Gastrocnemius medialis (tissue), 4 donors: ENCODE data around the gene ANKS1B. TPM values are rescaled to one million over a fixed set of nuclear protein-coding genes. Genes with fewer than 3 reads are reported as not detected.

Experiments used
- ATAC-seq, 2 donors: fragments of 150-250 bp; one replicate each; pipeline ENCODE4 v1.9.1; 2016
- DNase-seq, 2 donors: peaks; one replicate each; pipeline ENCODE4 v3.0.0-alpha.2; 2019
- H3K27ac ChIP-seq, 4 donors: fragments of 200-600 bp; sonication (generic); 1 replicate in 1 of 4; 2 replicates in 3 of 4; pipeline ENCODE4 v1.5.1; 2016 to 2018; ENCODE audit warnings: mild to moderate bottlenecking in 2 of 4, moderate library complexity in 1 of 4
- H3K27me3 ChIP-seq, 3 donors: fragments of 200-600 bp; sonication (generic) in 2 of 3; 1 replicate in 1 of 3; 2 replicates in 2 of 3; pipeline versions ENCODE4 v1.5.1 to v1.6.0; 2016 to 2019; ENCODE audit warnings: mild to moderate bottlenecking in 1 of 3, moderate library complexity in 1 of 3
- H3K36me3 ChIP-seq, 2 donors: fragments of 200-600 bp; sonication (generic) in 1 of 2; one replicate each; pipeline ENCODE4 v1.5.1; 2017 to 2018
- H3K4me1 ChIP-seq, 2 donors: fragments of 200-600 bp; sonication (generic) in 1 of 2; one replicate each; pipeline ENCODE4 v1.5.1; 2016 to 2017; ENCODE audit warnings: mild to moderate bottlenecking in 2 of 2
- H3K4me3 ChIP-seq, 4 donors: fragments of 200-600 bp; sonication (generic) in 3 of 4; 1 replicate in 1 of 4; 2 replicates in 3 of 4; pipeline ENCODE4 v1.5.1; 2016 to 2019; ENCODE audit warnings: mild to moderate bottlenecking in 2 of 4
- H3K9me3 ChIP-seq, 3 donors: fragments of 200-600 bp; sonication (generic) in 2 of 3; 1 replicate in 1 of 3; 2 replicates in 2 of 3; pipeline ENCODE4 v1.5.1; 2016 to 2019
- CTCF ChIP-seq, 5 experiments: fragments of 450-650 bp in 3 of 5; fragments of 200-600 bp in 2 of 5; sonication (generic) in 2 of 5; IDR thresholded peaks in 4 of 5; conservative IDR thresholded peaks in 1 of 5; 1 replicate in 4 of 5; 2 replicates in 1 of 5; pipeline ENCODE4 v1.5.1; 2016 to 2019; ENCODE audit warnings: antibody characterized with exemption in 5 of 5, mild to moderate bottlenecking in 3 of 5, moderate library complexity in 3 of 5
- POLR2A ChIP-seq, 2 donors: fragments of 450-650 bp; IDR thresholded peaks; one replicate each; pipeline ENCODE4 v1.6.1; 2017; ENCODE audit warnings: antibody characterized with exemption in 2 of 2, mild to moderate bottlenecking in 2 of 2, moderate library complexity in 2 of 2
- in situ Hi-C, 4 donors: fragments of 200-750 bp; cut with MboI; loops; one replicate each; pipeline versions ENCODE4 v1.15.0 to v1.8.0; 2017; ENCODE audit warnings: low sequenced_read_pairs in 4 of 4
- intact Hi-C: fragments of 100-400 bp; cut with DNase I; formaldehyde crosslinking; loops from one replicate; pipeline ENCODE4 v1.15.1; 2023; ENCODE audit warnings: low total_unique reads
- total RNA-seq, 4 donors: library from RNA; depleted of rRNA; stranded (reverse); fragments of >200 nt; gene quantifications; one replicate each; pipeline versions ENCODE4 v1.1.0 to v1.2.3, GENCODE V29; 2016

ANKS1B gene
- total RNA-seq, 4 donors from 2014 or later, result 3.9 to 14.5 (median 5.7) TPM

DNA sequence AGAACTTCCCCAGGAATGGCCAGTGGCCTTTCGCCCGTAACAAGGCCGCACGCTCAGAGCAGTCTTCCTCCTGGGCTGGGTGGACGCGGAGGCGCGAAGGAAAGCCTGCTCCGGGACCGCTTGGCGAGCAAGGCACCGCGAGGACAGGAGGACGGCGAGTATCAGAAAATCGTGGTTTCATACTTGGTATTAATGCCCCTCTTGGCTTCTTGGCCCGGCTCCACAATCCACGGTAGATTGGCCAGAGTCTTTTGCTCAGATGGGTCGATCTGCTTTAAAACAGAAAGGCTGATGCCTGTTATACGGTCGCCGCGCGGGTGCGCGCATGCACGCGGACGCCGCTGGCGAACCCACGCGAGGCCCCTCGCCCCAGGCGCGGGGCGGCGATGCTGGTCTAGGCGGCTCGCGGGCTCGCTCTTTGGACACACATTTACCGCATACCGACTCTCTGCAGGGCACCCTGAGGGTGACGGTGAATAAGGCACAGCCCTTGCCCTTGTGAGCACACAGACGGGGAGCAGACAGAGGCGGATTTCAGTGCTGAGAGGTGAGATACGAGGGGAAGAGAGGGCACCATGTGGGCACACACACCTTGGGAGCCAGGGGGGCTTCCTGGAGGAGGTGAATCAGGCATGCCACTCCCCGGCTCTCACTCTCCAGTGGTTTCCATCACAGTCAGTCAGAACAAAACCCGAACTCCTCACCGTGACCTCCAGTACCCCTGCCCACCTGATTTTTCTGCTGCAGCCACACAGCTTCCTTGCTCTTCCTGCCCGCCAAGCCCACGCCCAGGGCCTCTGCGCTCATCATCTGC lies 1239.0 kb downstream of the ANKS1B start:
- no peak for DNase-seq
- no peaks in the 10 kb centered on the region for H3K9me3 ChIP-seq
- intact Hi-C loops, result no loop called here
- H3K27me3 ChIP-seq, result peaks cover 0 to 5% (median 0%) of the 10 kb centered on the region in 3 donors
- no peak for ATAC-seq
- H3K27ac ChIP-seq, result no peak overlapping the region
- H3K36me3 ChIP-seq, result no peaks in the 10 kb centered on the region
- in situ Hi-C loops, result loop anchor here in 1 of 4 donors (25.0 kb wide), 2 partner anchors 92 to 242 kb away; no protein-coding TSS in a partner anchor
- H3K4me3 ChIP-seq, result peak overlapping the region; percentile 44 to 53 (median 44)
- TF ChIP-seq CTCF (IDR thresholded peaks at IDR 0.05 in 4 of 5, conservative IDR thresholded peaks at IDR 0.05 in 1 of 5) (no peak), POLR2A (IDR thresholded peaks at IDR 0.05) (no peak)
- peaks cover 0 to 3% of the 10 kb centered on the region in 2 donors for H3K4me1 ChIP-seq

DNA sequence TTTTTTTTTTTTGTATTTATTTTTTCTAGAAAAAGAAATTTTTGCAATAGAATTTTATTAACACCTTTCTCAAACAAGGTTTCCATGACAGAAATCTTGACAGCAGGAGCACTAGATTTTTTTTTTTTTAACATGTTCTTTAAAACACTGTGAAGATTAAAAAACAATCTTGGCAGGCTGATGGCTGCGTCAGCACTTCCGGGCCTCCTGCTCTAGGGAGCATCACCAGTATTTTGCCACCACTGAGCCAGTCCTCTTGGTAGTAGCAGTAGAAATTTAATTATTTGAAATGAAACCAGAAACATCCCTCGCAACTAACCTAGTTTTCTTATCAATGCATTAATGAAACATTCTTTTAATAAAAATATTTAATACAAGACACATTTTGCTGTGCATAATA lies 1240.1 kb downstream of the ANKS1B start:
- Histone ChIP-seq H3K27ac (no peak overlapping the region), H3K27me3 (peaks cover 0 to 5% (median 0%) of the 10 kb centered on the region in 3 donors), H3K4me1 (peaks cover 0 to 3% of the 10 kb centered on the region in 2 donors), H3K4me3 (no peak overlapping the region), H3K36me3 (no peaks in the 10 kb centered on the region), H3K9me3 (no peaks in the 10 kb centered on the region)
- no peak for TF ChIP-seq POLR2A (IDR thresholded peaks at IDR 0.05)
- no peak for TF ChIP-seq CTCF (IDR thresholded peaks at IDR 0.05 in 4 of 5, conservative IDR thresholded peaks at IDR 0.05 in 1 of 5)
- DNase-seq, result no peak
- ATAC-seq, result no peak
- intact Hi-C loops, result no loop called here
- in situ Hi-C loops, result loop anchor here in 1 of 4 donors (25.0 kb wide), 2 partner anchors 93 to 243 kb away; no protein-coding TSS in a partner anchor

DNA sequence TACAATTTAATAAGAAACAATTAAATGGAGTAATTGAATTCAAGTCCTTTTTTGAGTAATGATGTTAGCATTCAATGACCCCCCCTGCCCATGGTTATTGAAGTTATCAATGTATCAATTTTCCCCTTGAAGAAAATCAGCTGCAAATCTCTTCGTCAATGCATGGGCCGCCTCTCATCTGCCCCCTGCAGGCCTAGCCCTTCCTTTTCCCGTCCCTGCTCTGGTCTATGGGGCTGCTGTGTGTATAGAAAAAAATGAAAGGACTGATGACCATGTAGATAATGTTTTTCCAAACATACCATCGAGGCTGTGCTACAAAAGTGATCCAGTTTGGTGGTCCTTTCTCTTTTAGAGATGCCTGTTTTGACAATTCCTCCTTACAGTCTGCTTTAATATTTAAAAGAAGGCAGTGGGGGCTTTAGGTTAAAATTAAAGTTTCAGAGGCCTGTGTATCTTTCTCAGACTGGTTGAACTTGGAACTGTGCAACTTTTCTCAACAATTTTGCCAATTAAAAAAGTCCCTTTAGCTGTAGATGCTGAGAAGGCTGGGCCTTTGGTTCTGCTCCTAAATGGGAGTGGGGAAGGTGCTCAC lies 1241.3 kb downstream of the ANKS1B start:
- no peak for TF ChIP-seq CTCF (IDR thresholded peaks at IDR 0.05 in 4 of 5, conservative IDR thresholded peaks at IDR 0.05 in 1 of 5)
- no peak for TF ChIP-seq POLR2A (IDR thresholded peaks at IDR 0.05)
- no peak overlapping the region for H3K4me3 ChIP-seq
- intact Hi-C loops (no loop called here), in situ Hi-C loops (loop anchor here in 1 of 4 donors (25.0 kb wide), 2 partner anchors 94 to 244 kb away; no protein-coding TSS in a partner anchor)
- H3K4me1 ChIP-seq, result peaks cover 0 to 3% of the 10 kb centered on the region in 2 donors
- H3K36me3 ChIP-seq, result no peaks in the 10 kb centered on the region
- peaks cover 0 to 5% (median 0%) of the 10 kb centered on the region in 3 donors for H3K27me3 ChIP-seq
- no peak overlapping the region for H3K27ac ChIP-seq
- ATAC-seq (no peak), DNase-seq (no peak)
- no peaks in the 10 kb centered on the region for H3K9me3 ChIP-seq

DNA sequence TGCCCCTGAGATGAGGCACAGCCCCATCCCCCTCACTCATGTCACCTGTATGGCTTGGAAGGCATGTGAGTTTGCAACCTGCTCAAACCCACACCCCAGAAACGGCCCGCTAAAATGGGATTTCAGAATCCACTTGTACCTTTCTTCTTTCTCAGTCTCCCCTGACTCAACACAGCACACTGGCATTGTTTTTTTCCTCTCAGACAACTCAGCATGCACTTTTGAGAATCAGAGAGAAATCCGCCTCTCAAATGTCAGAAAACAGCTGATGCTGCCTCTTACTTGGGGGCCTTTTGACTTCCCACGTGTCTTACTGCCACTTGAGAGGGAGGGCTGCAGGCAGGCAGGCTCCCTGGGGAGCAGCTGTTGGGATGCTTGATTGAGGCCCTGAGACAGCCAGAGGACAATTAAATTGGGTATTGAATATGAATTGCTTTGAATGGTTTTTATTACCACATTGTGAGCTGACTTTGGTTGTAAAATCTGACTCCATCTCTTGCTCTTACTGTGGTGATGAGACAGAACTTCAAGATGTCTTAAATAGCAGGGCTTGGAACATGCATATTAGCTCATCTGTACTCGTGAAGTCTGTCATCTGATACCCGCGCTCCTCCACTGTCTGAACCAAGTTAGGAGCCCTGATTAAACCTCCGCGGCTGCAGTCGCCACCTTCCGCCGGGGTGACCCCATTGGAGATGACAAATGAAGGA lies 1243.0 kb downstream of the ANKS1B start:
- no peak for TF ChIP-seq POLR2A (IDR thresholded peaks at IDR 0.05)
- H3K27ac ChIP-seq, result no peak overlapping the region
- H3K4me1 ChIP-seq, result peaks cover 0 to 3% of the 10 kb centered on the region in 2 donors
- in situ Hi-C loops, result loop anchor here in 1 of 4 donors (25.0 kb wide), 2 partner anchors 96 to 246 kb away; no protein-coding TSS in a partner anchor
- intact Hi-C loops, result no loop called here
- H3K27me3 ChIP-seq, result peaks cover 0 to 3% (median 0%) of the 10 kb centered on the region in 3 donors
- ATAC-seq (no peak), DNase-seq (no peak)
- no peak overlapping the region for H3K4me3 ChIP-seq
- H3K36me3 ChIP-seq, result no peaks in the 10 kb centered on the region
- no peaks in the 10 kb centered on the region for H3K9me3 ChIP-seq
